HCT116 (cell line): ENCODE data around the gene SLC34A1. TPM values are rescaled to one million over a fixed set of nuclear protein-coding genes. Genes with fewer than 3 reads are reported as not detected.

Experiments used
- ATAC-seq: fragments of 200-7000 bp; cut with Tn5 transposase; 2 replicates; pipeline ENCODE4 v1.9.1; 2020; ENCODE audit warnings: mild to moderate bottlenecking, moderate library complexity
- BruUV-seq: library from RNA; stranded (reverse); fragments of 400-500 nt; replicated peaks from 2 replicates; lab custom pipeline; 2021; lab: Mats Ljungman, UMichigan
- CTCF ChIA-PET: fragments of 300-600 bp; sonication (Branson Sonifier 250); formaldehyde crosslinking; loops from one replicate; lab custom pipeline; 2021; ENCODE audit warnings: antibody characterized with exemption; lab: Charles Lee
- POLR2A ChIA-PET: fragments of 300-600, 350-600 bp; sonication (Branson Sonifier 250); formaldehyde crosslinking; loops from one replicate; lab custom pipeline; 2021; ENCODE audit warnings: antibody characterized with exemption; lab: Charles Lee
- RAD21 ChIA-PET, 2 experiments: fragments of 300-600 bp; sonication (Branson Sonifier 250); formaldehyde crosslinking; loops; one replicate each; lab custom pipeline; 2023; ENCODE audit warnings: low total read pairs in 2 of 2; ENCODE audit not compliant: uncharacterized antibody in 2 of 2, unreplicated experiment in 2 of 2, low non-redundant PET in 1 of 2; lab: Charles Lee
- DNase-seq: peaks from one replicate; pipeline ENCODE4 v3.0.0-alpha.2; 2010; ENCODE audit warnings: low read depth, low spot score
- H2AFZ ChIP-seq: fragments of 200-600 bp; shearing (Covaris generic), sonication (generic); 2 replicates; pipeline ENCODE4 v1.6.1; 2017; ENCODE audit warnings: low read depth, mixed run types, mixed read lengths, antibody characterized with exemption, low read length; ENCODE audit not compliant: poor library complexity, severe bottlenecking
- H3K27ac ChIP-seq: 2 replicates; pipeline ENCODE4 v1.5.1; 2012; ENCODE audit warnings: low read depth, low read length
- H3K27me3 ChIP-seq: fragments of 200-600 bp; sonication (generic); 2 replicates; pipeline ENCODE4 v1.6.1; 2016; ENCODE audit warnings: mixed run types, low read length, mixed read lengths; ENCODE audit not compliant: insufficient read depth
- H3K36me3 ChIP-seq, 2 experiments: fragments of 200-500 bp in 1 of 2; fragments of 200-600 bp in 1 of 2; sonication (Bioruptor generic) in 1 of 2; sonication (generic) in 1 of 2; 2 replicates each; pipeline versions ENCODE4 v1.5.1 to v1.6.1; 2014 to 2016; ENCODE audit warnings: low read length in 2 of 2, inconsistent platforms in 1 of 2, mixed read lengths in 1 of 2, mixed run types in 1 of 2; ENCODE audit not compliant: insufficient read depth in 2 of 2, control insufficient read depth in 1 of 2
- H3K4me1 ChIP-seq, 2 experiments: fragments of 200-600 bp in 1 of 2; sonication (generic) in 1 of 2; 2 replicates each; pipeline versions ENCODE4 v1.5.1 to v1.6.1; 2012 to 2017; ENCODE audit warnings: low read length in 2 of 2, inconsistent platforms in 1 of 2, mild to moderate bottlenecking in 1 of 2, mixed read lengths in 1 of 2, mixed run types in 1 of 2, moderate library complexity in 1 of 2; ENCODE audit not compliant: insufficient read depth in 2 of 2, control insufficient read depth in 1 of 2
- H3K4me2 ChIP-seq: fragments of 200-600 bp; sonication (generic); 2 replicates; pipeline ENCODE4 v1.6.1; 2017; ENCODE audit warnings: mixed run types, low read length, mixed read lengths
- H3K4me3 ChIP-seq, 2 experiments: fragments of 200-600 bp in 1 of 2; sonication (generic) in 1 of 2; replicated peaks in 1 of 2; 2 replicates each; pipeline ENCODE4 v1.5.1; 2011 to 2016; ENCODE audit warnings: low read length in 2 of 2, control low read depth in 1 of 2, low read depth in 1 of 2, mild to moderate bottlenecking in 1 of 2, mixed read lengths in 1 of 2, mixed run types in 1 of 2
- H3K79me2 ChIP-seq: fragments of 200-600 bp; sonication (generic); 2 replicates; pipeline ENCODE4 v1.6.1; 2017; ENCODE audit warnings: mild to moderate bottlenecking, mixed run types, low read length, moderate library complexity, mixed read lengths; ENCODE audit not compliant: insufficient read depth
- H3K9ac ChIP-seq: fragments of 200-600 bp; sonication (generic); 2 replicates; pipeline ENCODE4 v1.6.1; 2016; ENCODE audit warnings: low read length, mixed read lengths
- H3K9me2 ChIP-seq: fragments of 200-600 bp; sonication (generic), shearing (Covaris generic); 2 replicates; pipeline ENCODE4 v1.6.1; 2017; ENCODE audit warnings: mixed run types, mild to moderate bottlenecking, moderate library complexity; ENCODE audit not compliant: insufficient read depth
- H3K9me3 ChIP-seq, 2 experiments: fragments of 200-500 bp in 1 of 2; fragments of 200-600 bp in 1 of 2; sonication (Bioruptor generic) in 1 of 2; sonication (generic) in 1 of 2; 2 replicates each; pipeline ENCODE4 v1.6.1; 2014 to 2017; ENCODE audit warnings: low read length in 2 of 2, mixed read lengths in 2 of 2, inconsistent platforms in 1 of 2, low read depth in 1 of 2, mild to moderate bottlenecking in 1 of 2, mixed run types in 1 of 2, moderate library complexity in 1 of 2; ENCODE audit not compliant: control insufficient read depth in 1 of 2, insufficient read depth in 1 of 2
- H4K20me1 ChIP-seq: fragments of 200-600 bp; sonication (generic), shearing (Covaris generic); 2 replicates; pipeline ENCODE4 v1.6.1; 2017; ENCODE audit warnings: mixed run types, mild to moderate bottlenecking, moderate library complexity; ENCODE audit not compliant: insufficient read depth
- CBX3 ChIP-seq: IDR thresholded peaks from 2 replicates; pipeline ENCODE4 v1.6.1; 2012; ENCODE audit warnings: low read depth
- CEBPB ChIP-seq: IDR thresholded peaks from 2 replicates; pipeline ENCODE4 v1.6.1; 2012; ENCODE audit warnings: low read depth
- CTCF ChIP-seq, 3 experiments: fragments of 200-600 bp in 1 of 3; sonication (generic) in 1 of 3; IDR thresholded peaks in 2 of 3; conservative IDR thresholded peaks in 1 of 3; 2 replicates each; pipeline ENCODE4 v1.5.1; 2012 to 2017; ENCODE audit warnings: low read depth in 2 of 3, low read length in 2 of 3, antibody characterized with exemption in 1 of 3, borderline replicate concordance in 1 of 3, control low read depth in 1 of 3, mild to moderate bottlenecking in 1 of 3, mixed read lengths in 1 of 3, mixed run types in 1 of 3, moderate library complexity in 1 of 3; ENCODE audit not compliant: insufficient read depth in 1 of 3
- EZH2 ChIP-seq: fragments of 200-600 bp; sonication (generic); IDR thresholded peaks from 2 replicates; pipeline ENCODE4 v1.6.1; 2017; ENCODE audit warnings: antibody characterized with exemption, mixed run types
- EZH2phosphoT487 ChIP-seq: fragments of 200-600 bp; IDR thresholded peaks from 2 replicates; pipeline ENCODE4 v1.6.1; 2018; ENCODE audit warnings: antibody characterized with exemption, borderline replicate concordance
- FOSL1 ChIP-seq: IDR thresholded peaks from 2 replicates; pipeline ENCODE4 v1.6.1; 2012; ENCODE audit warnings: low read depth
- JUND ChIP-seq: IDR thresholded peaks from 2 replicates; pipeline ENCODE4 v1.6.1; 2012
- POLR2AphosphoS5 ChIP-seq: IDR thresholded peaks from 2 replicates; pipeline ENCODE4 v1.6.1; 2011; ENCODE audit warnings: mild to moderate bottlenecking, low read depth, low read length, moderate library complexity
- RAD21 ChIP-seq: IDR thresholded peaks from 2 replicates; pipeline ENCODE4 v1.6.1; 2012; ENCODE audit warnings: low read depth, mild to moderate bottlenecking
- SIN3A ChIP-seq: IDR thresholded peaks from 2 replicates; pipeline ENCODE4 v1.6.1; 2012; ENCODE audit warnings: low read depth
- SRF ChIP-seq: IDR thresholded peaks from 2 replicates; pipeline ENCODE4 v1.6.1; 2012; ENCODE audit warnings: low read depth
- TCF7L2 ChIP-seq: IDR thresholded peaks from 2 replicates; pipeline ENCODE4 v1.7.0; 2011; ENCODE audit warnings: borderline replicate concordance, inconsistent platforms; ENCODE audit not compliant: insufficient read depth, insufficient read length; ENCODE audit errors: extremely low read depth
- YY1 ChIP-seq: IDR thresholded peaks from 2 replicates; pipeline ENCODE4 v1.6.1; 2011; ENCODE audit warnings: low read length, low read depth, moderate library complexity, mild to moderate bottlenecking; ENCODE audit not compliant: insufficient replicate concordance; ENCODE audit errors: extremely low read depth
- ZBTB33 ChIP-seq: IDR thresholded peaks from 2 replicates; pipeline ENCODE4 v1.6.1; 2011; ENCODE audit warnings: mild to moderate bottlenecking, low read length, moderate library complexity; ENCODE audit not compliant: insufficient replicate concordance; ENCODE audit errors: extremely low read depth
- ZFX ChIP-seq: fragments of 450-650 bp; IDR thresholded peaks from 2 replicates; pipeline ENCODE4 v1.6.1; 2017
- intact Hi-C: fragments of 100-400 bp; cut with micrococcal nuclease; formaldehyde crosslinking; loops from 2 replicates; pipeline ENCODE4 v1.10.0; 2022
- total RNA-seq: library from RNA; stranded (reverse); gene quantifications from one replicate; pipeline ENCODE4 v1.2.1, GENCODE V29; 2021; ENCODE audit not compliant: unreplicated experiment

SLC34A1 gene
- total RNA-seq, 1 experiment from 2014 or later = not detected

DNA sequence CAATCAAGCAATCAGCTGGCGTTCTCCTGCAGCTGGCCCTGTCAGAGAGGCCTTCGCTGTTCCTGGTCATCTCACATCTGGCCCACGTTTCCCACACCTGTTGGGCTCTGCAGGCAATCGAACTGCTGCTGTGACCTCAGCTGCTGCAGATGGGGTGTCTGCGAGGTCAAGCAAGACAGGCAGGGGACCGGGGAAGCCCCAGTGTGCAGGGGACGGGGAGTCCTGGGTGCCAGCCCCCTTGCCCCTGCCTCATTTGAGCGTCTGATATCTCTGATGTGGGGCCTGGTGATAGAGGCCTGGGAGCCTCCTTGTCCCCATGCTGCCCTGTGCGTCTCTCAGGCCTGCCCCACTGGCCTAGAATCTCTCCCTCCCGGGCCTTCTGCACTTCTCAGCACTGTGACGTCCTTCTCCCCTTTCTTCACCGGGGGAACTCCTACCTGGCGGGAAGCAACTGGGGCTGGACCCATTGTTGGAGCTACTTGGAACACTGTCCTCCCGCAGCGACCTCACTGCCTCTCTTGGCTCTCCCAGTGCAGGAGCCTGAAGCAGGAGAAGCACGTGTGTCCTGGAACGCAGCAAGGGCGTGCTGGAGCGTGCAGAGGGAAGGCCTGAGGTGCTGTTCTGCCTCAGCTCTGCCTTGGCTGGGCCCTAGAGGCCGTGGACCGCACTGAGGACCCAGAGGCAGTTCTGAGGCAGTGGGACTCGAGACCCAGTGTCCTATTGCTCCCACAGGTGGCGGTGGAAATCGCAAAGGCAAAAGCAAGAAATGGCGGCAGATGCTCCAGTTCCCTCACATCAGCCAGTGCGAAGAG lies 46.1 kb downstream of the SLC34A1 start:
- no peak overlapping the region for H2AFZ ChIP-seq
- H4K20me1 ChIP-seq = no peaks in the 10 kb centered on the region
- H3K4me2 ChIP-seq = no peak overlapping the region
- ChIA-PET RAD21 (interaction anchor here in 1 of 2 experiments (0.8 kb wide), 1 partner anchor 41 kb away, joined by 3 read pairs; no protein-coding TSS in a partner anchor), POLR2A (no interaction called here), CTCF (no interaction called here)
- H3K27ac ChIP-seq = no peak overlapping the region
- H3K9me2 ChIP-seq = no peaks in the 10 kb centered on the region
- intact Hi-C loops = no loop called here
- no peaks in the 10 kb centered on the region for H3K9me3 ChIP-seq
- BruUV-seq = no TSS peak
- H3K4me1 ChIP-seq = peaks cover 11 to 24% of the 10 kb centered on the region in 2 experiments
- no peaks in the 10 kb centered on the region for H3K27me3 ChIP-seq
- H3K79me2 ChIP-seq = peaks cover 39% of the 10 kb centered on the region
- ATAC-seq (no peak), DNase-seq (no peak)
- no peak overlapping the region for H3K4me3 ChIP-seq
- H3K9ac ChIP-seq = no peak overlapping the region
- peaks cover 16 to 36% of the 10 kb centered on the region in 2 experiments; a peak in 3 of 4 replicates for H3K36me3 ChIP-seq
- TF ChIP-seq FOSL1 (no peak), RAD21 (no peak), YY1 (no peak), CEBPB (no peak), CBX3 (no peak), EZH2phosphoT487 (no peak), EZH2 (no peak)

GRCh38 chr5:177430972-177431316 lies 46.7 kb downstream of the SLC34A1 start:
- H2AFZ ChIP-seq = no peak overlapping the region
- POLR2A ChIA-PET = no interaction called here
- no peaks in the 10 kb centered on the region for H3K27me3 ChIP-seq
- CTCF ChIA-PET = no interaction called here
- ATAC-seq (no peak), DNase-seq (no peak)
- H3K79me2 ChIP-seq = peaks cover 39% of the 10 kb centered on the region
- intact Hi-C loops = no loop called here
- H3K9me3 ChIP-seq = no peaks in the 10 kb centered on the region
- no peak overlapping the region for H3K9ac ChIP-seq
- H4K20me1 ChIP-seq = no peaks in the 10 kb centered on the region
- RAD21 ChIA-PET = no interaction called here
- no TSS peak for BruUV-seq
- H3K36me3 ChIP-seq = peaks cover 18 to 41% of the 10 kb centered on the region in 2 experiments; a peak in 3 of 4 replicates
- H3K4me3 ChIP-seq = no peak overlapping the region
- peaks cover 7 to 18% of the 10 kb centered on the region in 2 experiments; a peak in 3 of 4 replicates for H3K4me1 ChIP-seq
- no peak overlapping the region for H3K4me2 ChIP-seq
- H3K9me2 ChIP-seq = no peaks in the 10 kb centered on the region
- no peak overlapping the region for H3K27ac ChIP-seq
- no peak for TF ChIP-seq FOSL1
- TF ChIP-seq SRF = no peak
- TF ChIP-seq YY1 = no peak
- no peak for TF ChIP-seq EZH2
- no peak for TF ChIP-seq TCF7L2
- no peak for TF ChIP-seq CEBPB
- no peak for TF ChIP-seq POLR2AphosphoS5
- no peak for TF ChIP-seq CTCF (IDR thresholded peaks at IDR 0.05 in 2 of 3, conservative IDR thresholded peaks at IDR 0.05 in 1 of 3; ENCODE audit: borderline replicate concordance in 1 of 3, insufficient read depth in 1 of 3, low read depth in 2 of 3, low read length in 2 of 3)
- no peak for TF ChIP-seq ZFX
- TF ChIP-seq ZBTB33 = no peak
- TF ChIP-seq JUND = no peak
- no peak for TF ChIP-seq RAD21
- TF ChIP-seq EZH2phosphoT487 = no peak
- no peak for TF ChIP-seq SIN3A
